Measurements from ENCODE around the gene PCDHA5.
"Not testable (repeated sequence)": the region's sequence is repeated elsewhere in the genome, so short reads cannot be mapped to it uniquely, and the experiment has no call there.

Gene PCDHA5

GRCh38 chr5:140842798-140843733 is 21.7 kb downstream of the PCDHA5 start:
- TF ChIP-seq Cebpa-rat (IDR thresholded peaks at IDR 0.05) = no peak
- Histone ChIP-seq H3K27ac (no peak overlapping the region), H3K9ac (no peak overlapping the region), H3K4me3 (no peak overlapping the region), H3K4me2 (no peak overlapping the region), H3K27me3 (no peaks in the 10 kb centered on the region), H3K36me3 (no peaks in the 10 kb centered on the region), H4K20me1 (no peaks in the 10 kb centered on the region), H3K9me3 (replicated peaks in 1 of 11) (peaks cover 15 to 41% (median 26%) of the 10 kb centered on the region in 11 experiments), H3K4me1 (no peaks in the 10 kb centered on the region)

GRCh38 chr5:140848139-140849102 is 27.0 kb downstream of the PCDHA5 start, which contains the start of gene PCDHA9:
Gene PCDHA9 (plus strand): TSS chr5:140848382. CDS start chr5:140848496, 114 bp downstream.
- H3K4me2 ChIP-seq, H3K36me3 ChIP-seq: not testable (repeated sequence)

GRCh38 chr5:140849831-140850634 is 28.6 kb downstream of the PCDHA5 start:
- not testable (repeated sequence) for H3K4me3 ChIP-seq, H3K4me1 ChIP-seq, H3K36me3 ChIP-seq, H3K4me2 ChIP-seq, H3K27ac ChIP-seq, H3K27me3 ChIP-seq, H4K20me1 ChIP-seq, H3K9ac ChIP-seq
- peaks cover 21 to 40% (median 28%) of the 10 kb centered on the region in 11 experiments for H3K9me3 ChIP-seq (replicated peaks in 1 of 11)

More at GRCh38 chr5:140848139-140849102, 27.0 kb downstream of the PCDHA5 start, which contains the start of gene PCDHA9:
- not testable (repeated sequence) for H3K4me1 ChIP-seq, H3K27ac ChIP-seq, H3K27me3 ChIP-seq, H4K20me1 ChIP-seq, H3K4me3 ChIP-seq, H3K9ac ChIP-seq
- H3K9me3 ChIP-seq (replicated peaks in 1 of 11) = peaks cover 24 to 47% (median 29%) of the 10 kb centered on the region in 11 experiments

- Histone ChIP-seq H3K9me3 (replicated peaks in 1 of 11) (peaks cover 29 to 46% (median 33%) of the 10 kb centered on the region in 11 experiments), H3K4me1 (no peaks in the 10 kb centered on the region), H3K27ac (no peak within 1 kb of the TSS), H3K27me3 (no peaks in the 10 kb centered on the region), H4K20me1 (no peaks in the 10 kb centered on the region), H3K4me3 (no peak within 1 kb of the TSS), H3K36me3 (no peaks in the 10 kb centered on the region), H3K4me2 (no peak within 1 kb of the TSS), H3K9ac (no peak within 1 kb of the TSS)
- no peak for TF ChIP-seq Cebpa-rat (IDR thresholded peaks at IDR 0.05)
Measured at GRCh38 chr5:140855772-140856674, 34.6 kb downstream of the PCDHA5 start, which contains the start of gene PCDHA10. Gene PCDHA10 (plus strand): TSS chr5:140855897. CDS start chr5:140856049, 152 bp downstream.

- H3K9ac ChIP-seq = no peak overlapping the region
- H3K27me3 ChIP-seq = no peaks in the 10 kb centered on the region
- H3K27ac ChIP-seq = no peak overlapping the region
- H3K9me3 ChIP-seq (replicated peaks in 1 of 11) = peaks cover 42 to 59% (median 47%) of the 10 kb centered on the region in 11 experiments
- no peaks in the 10 kb centered on the region for H4K20me1 ChIP-seq
- no peak overlapping the region for H3K4me2 ChIP-seq
- no peaks in the 10 kb centered on the region for H3K36me3 ChIP-seq
- no peaks in the 10 kb centered on the region for H3K4me1 ChIP-seq
- H3K4me3 ChIP-seq = no peak overlapping the region
- TF ChIP-seq Cebpa-rat (IDR thresholded peaks at IDR 0.05) = no peak
Measured at GRCh38 chr5:140857177-140857986, 36.0 kb downstream of the PCDHA5 start.

- no peaks in the 10 kb centered on the region for H3K36me3 ChIP-seq
- no peak overlapping the region for H3K4me2 ChIP-seq
- no peaks in the 10 kb centered on the region for H3K4me1 ChIP-seq
- H3K27ac ChIP-seq = no peak overlapping the region
- no peak overlapping the region for H3K4me3 ChIP-seq
- TF ChIP-seq Cebpa-rat (IDR thresholded peaks at IDR 0.05) = no peak
- no peaks in the 10 kb centered on the region for H3K27me3 ChIP-seq
- no peaks in the 10 kb centered on the region for H4K20me1 ChIP-seq
- H3K9ac ChIP-seq = no peak overlapping the region
- H3K9me3 ChIP-seq (replicated peaks in 1 of 11) = peaks cover 47 to 61% (median 51%) of the 10 kb centered on the region in 11 experiments
Measured at GRCh38 chr5:140857987-140858240, 36.5 kb downstream of the PCDHA5 start.

- no peak overlapping the region for H3K27ac ChIP-seq
- H3K9ac ChIP-seq = no peak overlapping the region
- no peak for TF ChIP-seq Cebpa-rat (IDR thresholded peaks at IDR 0.05)
- peaks cover 29 to 42% (median 35%) of the 10 kb centered on the region in 11 experiments for H3K9me3 ChIP-seq (replicated peaks in 1 of 11)
- no peak overlapping the region for H3K4me2 ChIP-seq
- H4K20me1 ChIP-seq = no peaks in the 10 kb centered on the region
- no peaks in the 10 kb centered on the region for H3K4me1 ChIP-seq
- H3K36me3 ChIP-seq = no peaks in the 10 kb centered on the region
- H3K4me3 ChIP-seq = no peak overlapping the region
- no peaks in the 10 kb centered on the region for H3K27me3 ChIP-seq
Measured at GRCh38 chr5:140862441-140863295, 41.3 kb downstream of the PCDHA5 start.

Measured in BLaER1 treated with 17β-estradiol and CSF1 and Interleukin-3, amounts not matched to agents 10 nM and 100 nM (cell line).